Spleen (tissue), 11 donors: Measurements from ENCODE around the gene SNRPF. TPM values are rescaled to one million over a fixed set of nuclear protein-coding genes. Genes with fewer than 3 reads are reported as not detected.

Source experiments
- DNase-seq: peaks from one replicate; pipeline ENCODE4 v3.0.0-alpha.2; 2020
- H3K27ac ChIP-seq, 8 donors: fragments of 200-600 bp; sonication (generic) in 7 of 8; 1 replicate in 4 of 8; 2 replicates in 4 of 8; pipeline versions ENCODE4 v1.5.0 to v1.8.0; 2016 to 2021; ENCODE audit warnings: inconsistent platforms in 4 of 8, mild to moderate bottlenecking in 4 of 8, moderate library complexity in 1 of 8
- H3K27me3 ChIP-seq, 7 donors: fragments of 200-600 bp; sonication (generic) in 6 of 7; replicated peaks in 1 of 7; 1 replicate in 4 of 7; 2 replicates in 3 of 7; pipeline versions ENCODE4 v1.5.0 to v1.8.0; 2016 to 2021; ENCODE audit warnings: inconsistent platforms in 3 of 7, mild to moderate bottlenecking in 1 of 7
- H3K36me3 ChIP-seq, 6 donors: fragments of 200-600 bp; sonication (generic) in 5 of 6; 1 replicate in 4 of 6; 2 replicates in 2 of 6; pipeline versions ENCODE4 v1.5.0 to v1.8.0; 2016 to 2021; ENCODE audit warnings: inconsistent platforms in 2 of 6
- H3K4me1 ChIP-seq, 6 donors: fragments of 200-600 bp; sonication (generic) in 5 of 6; 1 replicate in 3 of 6; 2 replicates in 3 of 6; pipeline versions ENCODE4 v1.5.0 to v1.8.0; 2016 to 2021; ENCODE audit warnings: inconsistent platforms in 3 of 6
- H3K4me3 ChIP-seq, 8 donors: fragments of 200-600 bp; sonication (generic) in 7 of 8; 1 replicate in 4 of 8; 2 replicates in 4 of 8; pipeline versions ENCODE4 v1.5.0 to v1.8.0; 2016 to 2021; ENCODE audit warnings: inconsistent platforms in 4 of 8, mild to moderate bottlenecking in 4 of 8, moderate library complexity in 2 of 8
- H3K9me3 ChIP-seq, 8 donors: fragments of 200-600 bp; sonication (generic) in 7 of 8; 1 replicate in 4 of 8; 2 replicates in 4 of 8; pipeline versions ENCODE4 v1.5.0 to v1.8.0; 2016 to 2021; ENCODE audit warnings: inconsistent platforms in 4 of 8
- POLR2A ChIP-seq, 3 donors: fragments of 450-650 bp; IDR thresholded peaks; one replicate each; pipeline ENCODE4 v1.5.1; 2017; ENCODE audit warnings: antibody characterized with exemption in 3 of 3, mild to moderate bottlenecking in 1 of 3
- POLR2AphosphoS5 ChIP-seq, 3 donors: sonication (generic); formaldehyde crosslinking; IDR thresholded peaks; one replicate each; pipeline ENCODE4 v1.5.1; 2017; ENCODE audit warnings: antibody characterized with exemption in 3 of 3
- WGBS, 5 donors: extraction: QIAGEN DNeasy Blood & Tissue Kit in 3 of 5; methylation state at CpG; one replicate each; pipeline versions ENCODE4 v1.1.5 to v1.1.7; 2013 to 2018; 5-methylcytosine and 5-hydroxymethylcytosine counted together
- intact Hi-C: fragments of 100-400 bp; cut with DNase I; formaldehyde crosslinking; loops from one replicate; pipeline ENCODE4 v1.15.0; 2023; ENCODE audit warnings: low total_unique reads
- polyA plus RNA-seq, 3 donors: library from polyadenylated mRNA; stranded (reverse); fragments of 200-250 nt; gene quantifications; one replicate each; pipeline ENCODE4 v1.2.1, GENCODE V29; 2013
- total RNA-seq, 7 donors: library from RNA; depleted of rRNA in 3 of 7; stranded (reverse); fragments of >200 nt in 3 of 7; fragmentation: NEBNext Ultra II Directional in 4 of 7; extraction: Animal tissue kit (Norgen Biotek cat#: 25700) in 4 of 7; gene quantifications; one replicate each; pipeline versions ENCODE4 v1.1.0 to v1.2.1, GENCODE V29; 2016 to 2021
- TF ChIP-seq, protein P1 (sequence below), 11 experiments: fragments of 200-600 bp in 7 of 11; fragments of 450-650 bp in 4 of 11; sonication (generic) in 4 of 11; IDR thresholded peaks in 8 of 11; conservative IDR thresholded peaks in 3 of 11; 1 replicate in 7 of 11; 2 replicates in 4 of 11; pipeline versions ENCODE4 v1.4.0 to v1.8.0; 2016 to 2021; ENCODE audit warnings: antibody characterized with exemption in 11 of 11, inconsistent platforms in 4 of 11, mild to moderate bottlenecking in 1 of 11
- donor health status: healthy with polysubstance abuse.
- donor health status: DM: no; HTN: no; CAD: no; lungs with moderate emphysema.
- donor health status: DM: no; HTN: no; CAD: no.
- donor health status: Bipolar disorder and iron deficiency.
- donor health status: healthy.
- donor health status: DM: no; HTN: no; CAD: no.
- donor health status: DM: yes; HTN: yes; CAD: no.

Gene SNRPF
- total and polyA plus RNA-seq, 10 donors, result 5.6 to 50.3 (median 18.3) TPM

DNA sequence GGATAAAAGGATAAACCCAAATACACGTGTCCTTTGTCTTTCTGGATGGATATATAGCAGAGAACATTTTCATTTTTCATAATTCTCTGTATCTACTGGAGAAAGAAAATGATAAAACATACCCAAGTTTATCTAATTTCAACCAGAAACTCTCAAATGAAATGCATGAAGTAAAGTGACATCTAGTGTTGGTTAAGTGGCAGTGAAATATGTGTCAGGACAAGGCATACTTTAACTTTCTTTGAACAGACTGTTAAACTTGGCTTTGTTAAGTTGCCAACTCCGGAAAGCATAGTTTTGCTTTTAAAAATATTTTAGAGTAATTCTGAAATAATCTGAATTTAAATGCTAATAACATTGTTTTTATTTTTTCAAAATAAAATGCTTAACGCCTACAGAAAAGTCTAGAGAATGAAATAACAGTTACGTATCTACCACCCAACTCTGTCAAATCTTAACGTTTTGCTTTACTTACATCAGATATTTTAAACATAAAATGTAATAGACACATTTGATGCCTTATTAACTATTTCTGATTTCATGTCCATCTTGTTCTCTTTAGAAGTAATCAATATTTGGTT is 43.0 kb upstream of the SNRPF start:
- no peak for DNase-seq
- Histone ChIP-seq H3K36me3 (no peaks in the 10 kb centered on the region), H3K9me3 (no peaks in the 10 kb centered on the region), H3K4me1 (peaks cover 0 to 6% (median 0%) of the 10 kb centered on the region in 6 donors), H3K4me3 (no peak overlapping the region), H3K27me3 (peaks cover 0 to 12% (median 0%) of the 10 kb centered on the region in 7 donors), H3K27ac (no peak overlapping the region)
- TF ChIP-seq, protein P1, sequence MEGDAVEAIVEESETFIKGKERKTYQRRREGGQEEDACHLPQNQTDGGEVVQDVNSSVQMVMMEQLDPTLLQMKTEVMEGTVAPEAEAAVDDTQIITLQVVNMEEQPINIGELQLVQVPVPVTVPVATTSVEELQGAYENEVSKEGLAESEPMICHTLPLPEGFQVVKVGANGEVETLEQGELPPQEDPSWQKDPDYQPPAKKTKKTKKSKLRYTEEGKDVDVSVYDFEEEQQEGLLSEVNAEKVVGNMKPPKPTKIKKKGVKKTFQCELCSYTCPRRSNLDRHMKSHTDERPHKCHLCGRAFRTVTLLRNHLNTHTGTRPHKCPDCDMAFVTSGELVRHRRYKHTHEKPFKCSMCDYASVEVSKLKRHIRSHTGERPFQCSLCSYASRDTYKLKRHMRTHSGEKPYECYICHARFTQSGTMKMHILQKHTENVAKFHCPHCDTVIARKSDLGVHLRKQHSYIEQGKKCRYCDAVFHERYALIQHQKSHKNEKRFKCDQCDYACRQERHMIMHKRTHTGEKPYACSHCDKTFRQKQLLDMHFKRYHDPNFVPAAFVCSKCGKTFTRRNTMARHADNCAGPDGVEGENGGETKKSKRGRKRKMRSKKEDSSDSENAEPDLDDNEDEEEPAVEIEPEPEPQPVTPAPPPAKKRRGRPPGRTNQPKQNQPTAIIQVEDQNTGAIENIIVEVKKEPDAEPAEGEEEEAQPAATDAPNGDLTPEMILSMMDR (IDR thresholded peaks at IDR 0.05 in 8 of 11, conservative IDR thresholded peaks at IDR 0.05 in 3 of 11), result peak; percentile 27 to 75 (median 59)
- TF ChIP-seq POLR2AphosphoS5 (IDR thresholded peaks at IDR 0.05), result no peak
- WGBS, 5 donors, result 60 to 69% (median 62%) methylated on average over 5 of the region's 5 CpGs
- intact Hi-C loops, result loop anchor here (10.0 kb wide), 1 partner anchor 231 kb away; no protein-coding TSS in a partner anchor

DNA sequence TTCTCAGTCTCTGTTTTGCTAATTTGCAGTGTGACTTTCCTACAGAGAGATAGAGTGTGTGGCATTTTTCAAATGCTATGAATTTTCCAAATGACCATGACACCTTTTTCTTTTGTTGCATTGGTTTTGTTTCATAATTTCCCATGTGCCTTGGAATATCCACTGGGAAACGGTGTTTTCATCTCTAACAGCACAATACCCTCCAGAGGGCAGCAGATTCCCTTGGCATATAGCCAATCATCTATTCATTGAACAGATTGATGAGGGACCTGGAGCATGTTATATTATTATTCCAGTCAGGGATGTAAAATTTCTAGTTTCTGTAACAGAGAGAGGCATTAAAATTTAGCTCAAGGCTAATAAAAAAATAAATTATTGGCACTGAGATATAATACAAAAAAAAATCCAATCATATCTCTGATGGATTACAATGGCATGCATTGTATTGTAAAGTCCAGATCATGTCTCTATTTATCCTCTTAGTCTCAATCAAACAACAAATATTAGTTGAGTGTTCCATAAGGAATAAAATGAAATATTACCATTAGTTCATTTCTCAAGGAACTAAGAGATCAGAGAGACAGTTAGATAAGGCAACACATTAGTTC is 38.6 kb upstream of the SNRPF start:
- no peak for DNase-seq
- 0 to 3% (median 0%) methylated on average over 1 of the region's 1 CpG for WGBS, 5 donors
- intact Hi-C loops, result loop anchor here (10.0 kb wide), 1 partner anchor 175 kb away; the partner anchor contains the start of gene HAL
- no peak overlapping the region for H3K4me3 ChIP-seq
- H3K9me3 ChIP-seq, result no peaks in the 10 kb centered on the region
- H3K4me1 ChIP-seq, result peaks cover 0 to 5% (median 0%) of the 10 kb centered on the region in 6 donors
- TF ChIP-seq, protein P1 (IDR thresholded peaks at IDR 0.05 in 8 of 11, conservative IDR thresholded peaks at IDR 0.05 in 3 of 11), result peak in 8 of 11 experiments; percentile 8 to 72 (median 54)
- TF ChIP-seq POLR2AphosphoS5 (IDR thresholded peaks at IDR 0.05) (no peak), POLR2A (IDR thresholded peaks at IDR 0.05) (no peak)
- H3K36me3 ChIP-seq, result no peaks in the 10 kb centered on the region
- no peak overlapping the region for H3K27ac ChIP-seq
- H3K27me3 ChIP-seq, result peaks cover 0 to 3% (median 0%) of the 10 kb centered on the region in 7 donors

DNA sequence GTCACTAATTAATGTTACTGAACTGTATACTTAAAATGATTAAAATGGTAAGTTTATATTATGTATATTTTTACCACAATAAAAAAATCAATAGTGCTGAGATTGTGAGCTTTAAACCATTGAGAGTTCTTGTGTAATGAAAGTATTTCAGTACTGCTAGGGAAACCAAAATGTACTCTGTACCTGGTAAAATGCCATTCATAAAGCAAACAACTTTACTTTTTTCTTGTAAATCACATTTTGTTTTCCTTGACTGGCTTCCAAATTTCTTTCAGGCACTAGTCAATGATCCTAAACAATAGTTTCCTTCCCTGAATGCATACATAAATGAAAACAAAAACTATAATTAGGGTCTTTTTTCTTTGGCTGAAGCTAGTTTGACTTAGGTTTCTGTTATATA is 29.4 kb upstream of the SNRPF start:
- DNase-seq, result no peak
- Histone ChIP-seq H3K27ac (no peak overlapping the region), H3K36me3 (no peaks in the 10 kb centered on the region), H3K27me3 (peaks cover 0 to 15% (median 0%) of the 10 kb centered on the region in 7 donors), H3K4me1 (no peaks in the 10 kb centered on the region), H3K4me3 (no peak overlapping the region), H3K9me3 (no peaks in the 10 kb centered on the region)
- intact Hi-C loops, result loop anchor here (10.0 kb wide), 1 partner anchor 165 kb away; the partner anchor contains the start of gene HAL
- TF ChIP-seq POLR2A (IDR thresholded peaks at IDR 0.05), result no peak

DNA sequence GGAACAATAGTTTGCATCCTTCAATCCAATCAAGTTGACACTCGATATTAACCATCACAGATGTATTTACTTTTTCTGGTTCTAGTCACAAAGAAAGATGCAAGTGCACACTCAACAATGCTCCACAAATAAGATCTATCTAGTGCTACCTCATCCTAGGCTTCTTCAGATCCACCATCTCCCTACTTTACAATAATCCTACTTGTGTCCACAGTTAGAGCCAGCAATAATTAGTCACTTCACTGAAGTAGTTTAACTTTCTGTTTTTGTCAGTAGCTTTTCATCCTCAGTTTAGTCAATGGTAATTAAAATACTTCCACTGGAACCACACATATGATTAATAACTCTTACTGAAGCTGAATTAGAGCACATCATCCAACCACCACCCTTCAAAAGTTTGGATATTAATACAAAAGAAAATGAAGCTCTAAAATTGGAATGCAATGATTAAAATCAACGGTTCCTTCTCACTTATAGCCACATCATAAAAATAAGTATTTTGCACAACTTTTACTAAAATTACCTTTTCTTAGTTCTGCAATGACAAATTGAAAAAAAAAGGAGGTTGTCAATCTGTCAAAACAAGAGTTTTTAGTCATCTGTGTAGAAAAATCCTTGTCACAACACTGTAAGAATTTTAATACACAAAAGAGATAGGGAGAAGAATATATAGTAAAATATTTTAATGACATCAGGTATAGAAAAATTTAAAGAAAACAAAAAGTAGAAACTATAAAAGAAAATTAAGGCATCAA is 28.2 kb upstream of the SNRPF start:
- Histone ChIP-seq H3K27me3 (peaks cover 0 to 15% (median 0%) of the 10 kb centered on the region in 7 donors), H3K4me3 (no peak overlapping the region), H3K9me3 (no peaks in the 10 kb centered on the region), H3K36me3 (no peaks in the 10 kb centered on the region), H3K4me1 (no peaks in the 10 kb centered on the region), H3K27ac (no peak overlapping the region)
- no peak for DNase-seq
- intact Hi-C loops, result no loop called here
- WGBS, 5 donors, result 72 to 83% (median 77%) methylated on average over 2 of the region's 2 CpGs
- TF ChIP-seq POLR2AphosphoS5 (IDR thresholded peaks at IDR 0.05) (no peak), POLR2A (IDR thresholded peaks at IDR 0.05) (no peak)
- TF ChIP-seq, protein P1 (IDR thresholded peaks at IDR 0.05 in 8 of 11, conservative IDR thresholded peaks at IDR 0.05 in 3 of 11), result no peak
